Measurements from ENCODE around the gene GPD2.

The GPD2 gene

GRCh38 chr2:156464106-156464505, 27.9 kb downstream of the GPD2 start:
- H3K4me3 ChIP-seq (ENCODE audit: insufficient read depth in 1 of 2, low read depth in 1 of 2, low read length in 2 of 2), result peak overlapping the region in 1 of 2 experiments; percentile 27
- H2BK12ac ChIP-seq (ENCODE audit: low read length in 2 of 2), result no peak overlapping the region
- WGBS, result no CpG with 5 or more reads among the region's 1 CpG
- H3K4ac ChIP-seq (ENCODE audit: low read depth in 1 of 2, low read length in 2 of 2), result no peak overlapping the region
- no peak overlapping the region for H2BK15ac ChIP-seq (ENCODE audit: low read depth, poor library complexity, severe bottlenecking)
- H3K14ac ChIP-seq (ENCODE audit: low read length in 2 of 2), result no peak overlapping the region
- H4K91ac ChIP-seq (ENCODE audit: low read length), result no peak overlapping the region
- peaks cover 0 to 5% of the 10 kb centered on the region in 2 experiments for H3K36me3 ChIP-seq (ENCODE audit: control insufficient read depth in 1 of 2, insufficient read depth in 2 of 2, low read depth in 1 of 2, low read length in 2 of 2)
- peak overlapping the region; percentile 75 for H3K9ac ChIP-seq (ENCODE audit: low read length)
- H2AK5ac ChIP-seq (ENCODE audit: low read length, severe bottlenecking), result no peak overlapping the region
- no peak overlapping the region for H3K4me2 ChIP-seq (ENCODE audit: low read length, poor library complexity, severe bottlenecking)
- no peak overlapping the region for H2BK120ac ChIP-seq (ENCODE audit: low read depth, low read length)
- no peak overlapping the region for H2BK5ac ChIP-seq (ENCODE audit: low read depth, low read length, poor library complexity, severe bottlenecking)
- H3K79me1 ChIP-seq (replicated peaks; ENCODE audit: low read length, poor library complexity, severe bottlenecking), result peaks cover 27% of the 10 kb centered on the region
- H3K18ac ChIP-seq (ENCODE audit: low read depth in 1 of 2, low read length in 2 of 2), result no peak overlapping the region
- no peak overlapping the region for H3K27ac ChIP-seq (ENCODE audit: low read length, poor library complexity, severe bottlenecking)
- H3K4me1 ChIP-seq (ENCODE audit: control insufficient read depth, insufficient read depth, low read depth, low read length), result peaks cover 1% of the 10 kb centered on the region
- no peak overlapping the region for H2AFZ ChIP-seq (ENCODE audit: low read depth, low read length)
- DNase-seq, result no peak
- no peak overlapping the region for H4K8ac ChIP-seq (ENCODE audit: low read length)
- no peaks in the 10 kb centered on the region for H3K27me3 ChIP-seq (ENCODE audit: control insufficient read depth in 1 of 2, insufficient read depth in 1 of 2, low read length in 2 of 2)
- H3K9me3 ChIP-seq (ENCODE audit: control insufficient read depth, low read length), result no peaks in the 10 kb centered on the region
- no peak overlapping the region for H3K23ac ChIP-seq (ENCODE audit: low read length in 2 of 2)

DNA sequence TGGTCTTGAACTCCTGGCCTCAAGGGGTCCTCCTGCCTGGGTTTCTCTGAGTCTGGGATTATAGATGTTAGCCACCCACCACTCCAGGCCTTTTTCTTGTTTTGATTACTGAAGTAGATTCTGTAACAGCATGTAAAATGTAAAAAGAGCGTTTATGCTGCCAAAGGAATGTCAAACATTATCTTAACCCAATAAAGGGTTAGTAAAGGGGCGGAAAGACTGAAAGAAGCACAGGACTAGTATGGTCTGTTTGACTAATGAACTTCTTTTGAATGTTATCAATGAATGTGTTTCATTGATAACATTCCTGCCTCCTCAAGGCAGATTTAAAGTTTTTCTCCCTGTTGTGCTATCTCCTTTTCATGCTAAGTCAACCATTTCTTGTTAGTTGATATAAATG, 29.4 kb downstream of the GPD2 start:
- Histone ChIP-seq H2AK5ac (ENCODE audit: low read length, severe bottlenecking) (no peak overlapping the region), H4K8ac (ENCODE audit: low read length) (no peak overlapping the region), H3K27me3 (ENCODE audit: control insufficient read depth in 1 of 2, insufficient read depth in 1 of 2, low read length in 2 of 2) (no peaks in the 10 kb centered on the region), H4K91ac (ENCODE audit: low read length) (no peak overlapping the region), H3K18ac (ENCODE audit: low read depth in 1 of 2, low read length in 2 of 2) (no peak overlapping the region), H3K9ac (ENCODE audit: low read length) (peak overlapping the region; percentile 1), H3K23ac (ENCODE audit: low read length in 2 of 2) (no peak overlapping the region), H3K4ac (ENCODE audit: low read depth in 1 of 2, low read length in 2 of 2) (no peak overlapping the region), H3K14ac (ENCODE audit: low read length in 2 of 2) (no peak overlapping the region), H3K4me3 (ENCODE audit: insufficient read depth in 1 of 2, low read depth in 1 of 2, low read length in 2 of 2) (no peak overlapping the region), H2BK120ac (ENCODE audit: low read depth, low read length) (no peak overlapping the region), H3K4me1 (ENCODE audit: control insufficient read depth, insufficient read depth, low read depth, low read length) (no peaks in the 10 kb centered on the region), H3K9me3 (ENCODE audit: control insufficient read depth, low read length) (no peaks in the 10 kb centered on the region), H3K4me2 (ENCODE audit: low read length, poor library complexity, severe bottlenecking) (no peak overlapping the region), H2AFZ (ENCODE audit: low read depth, low read length) (no peak overlapping the region), H3K79me1 (replicated peaks; ENCODE audit: low read length, poor library complexity, severe bottlenecking) (peaks cover 25% of the 10 kb centered on the region), H3K36me3 (ENCODE audit: control insufficient read depth in 1 of 2, insufficient read depth in 2 of 2, low read depth in 1 of 2, low read length in 2 of 2) (peaks cover 0 to 5% of the 10 kb centered on the region in 2 experiments), H2BK5ac (ENCODE audit: low read depth, low read length, poor library complexity, severe bottlenecking) (no peak overlapping the region), H2BK12ac (ENCODE audit: low read length in 2 of 2) (no peak overlapping the region), H3K27ac (ENCODE audit: low read length, poor library complexity, severe bottlenecking) (no peak overlapping the region), H2BK15ac (ENCODE audit: low read depth, poor library complexity, severe bottlenecking) (no peak overlapping the region)
- 86% methylated on average over 1 of the region's 2 CpGs for WGBS
- no peak for DNase-seq

- Histone ChIP-seq H3K9ac (ENCODE audit: low read length) (peak overlapping the region; percentile 85), H2BK15ac (ENCODE audit: low read depth, poor library complexity, severe bottlenecking) (no peak overlapping the region), H4K91ac (ENCODE audit: low read length) (no peak overlapping the region), H3K4me3 (ENCODE audit: insufficient read depth in 1 of 2, low read depth in 1 of 2, low read length in 2 of 2) (peak overlapping the region in 1 of 2 experiments; percentile 69), H3K4me2 (ENCODE audit: low read length, poor library complexity, severe bottlenecking) (no peak overlapping the region), H2AK5ac (ENCODE audit: low read length, severe bottlenecking) (no peak overlapping the region), H3K79me1 (replicated peaks; ENCODE audit: low read length, poor library complexity, severe bottlenecking) (peaks cover 26% of the 10 kb centered on the region), H2AFZ (ENCODE audit: low read depth, low read length) (no peak overlapping the region), H3K23ac (ENCODE audit: low read length in 2 of 2) (no peak overlapping the region), H3K9me3 (ENCODE audit: control insufficient read depth, low read length) (no peaks in the 10 kb centered on the region), H4K8ac (ENCODE audit: low read length) (peak overlapping the region; percentile 82), H2BK5ac (ENCODE audit: low read depth, low read length, poor library complexity, severe bottlenecking) (no peak overlapping the region), H3K14ac (ENCODE audit: low read length in 2 of 2) (no peak overlapping the region), H3K4ac (ENCODE audit: low read depth in 1 of 2, low read length in 2 of 2) (no peak overlapping the region), H3K27me3 (ENCODE audit: control insufficient read depth in 1 of 2, insufficient read depth in 1 of 2, low read length in 2 of 2) (no peaks in the 10 kb centered on the region), H3K4me1 (ENCODE audit: control insufficient read depth, insufficient read depth, low read depth, low read length) (no peaks in the 10 kb centered on the region), H2BK12ac (ENCODE audit: low read length in 2 of 2) (no peak overlapping the region), H3K18ac (ENCODE audit: low read depth in 1 of 2, low read length in 2 of 2) (no peak overlapping the region), H2BK120ac (ENCODE audit: low read depth, low read length) (no peak overlapping the region), H3K36me3 (ENCODE audit: control insufficient read depth in 1 of 2, insufficient read depth in 2 of 2, low read depth in 1 of 2, low read length in 2 of 2) (peaks cover 0 to 5% of the 10 kb centered on the region in 2 experiments), H3K27ac (ENCODE audit: low read length, poor library complexity, severe bottlenecking) (no peak overlapping the region)
- 39% methylated on average over 1 of the region's 3 CpGs for WGBS
- no peak for DNase-seq
Measured at GRCh38 chr2:156466739-156467405, 30.7 kb downstream of the GPD2 start.

DNA sequence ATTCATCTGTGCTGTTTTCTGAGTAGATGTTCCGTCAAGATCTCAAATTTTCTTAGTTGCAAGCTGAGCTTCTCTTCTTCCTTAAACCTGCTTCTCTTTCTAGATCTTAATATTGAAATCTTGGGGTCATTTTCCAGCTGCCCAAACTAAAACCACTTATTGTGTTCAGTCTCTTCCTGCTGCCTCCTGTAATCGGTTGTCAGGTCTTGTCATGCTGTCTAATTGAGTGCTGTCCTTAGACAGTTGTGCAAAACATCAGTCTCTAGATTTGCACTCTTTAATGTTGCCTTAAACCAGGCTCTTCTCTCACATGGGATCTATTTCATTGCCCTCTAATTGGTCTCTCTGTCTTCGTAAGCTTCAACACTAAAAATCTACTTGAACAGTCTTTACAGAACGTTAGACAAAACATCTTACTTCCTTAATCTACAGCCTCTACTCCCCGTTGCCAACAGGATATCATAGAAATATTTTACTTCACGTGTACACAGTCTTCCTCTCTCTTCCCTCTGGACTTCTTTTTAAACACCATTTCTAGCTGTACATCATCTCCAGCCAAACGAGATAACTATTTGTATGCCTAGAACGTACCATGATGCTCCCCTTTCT, 34.9 kb downstream of the GPD2 start:
- no peak overlapping the region for H3K4me3 ChIP-seq (ENCODE audit: insufficient read depth in 1 of 2, low read depth in 1 of 2, low read length in 2 of 2)
- H3K9me3 ChIP-seq (ENCODE audit: control insufficient read depth, low read length), result no peaks in the 10 kb centered on the region
- DNase-seq, result no peak
- H2BK5ac ChIP-seq (ENCODE audit: low read depth, low read length, poor library complexity, severe bottlenecking), result no peak overlapping the region
- H3K18ac ChIP-seq (ENCODE audit: low read depth in 1 of 2, low read length in 2 of 2), result no peak overlapping the region
- no peak overlapping the region for H3K4me2 ChIP-seq (ENCODE audit: low read length, poor library complexity, severe bottlenecking)
- H2BK120ac ChIP-seq (ENCODE audit: low read depth, low read length), result no peak overlapping the region
- H2AK5ac ChIP-seq (ENCODE audit: low read length, severe bottlenecking), result no peak overlapping the region
- no peak overlapping the region for H3K9ac ChIP-seq (ENCODE audit: low read length)
- no peaks in the 10 kb centered on the region for H3K4me1 ChIP-seq (ENCODE audit: control insufficient read depth, insufficient read depth, low read depth, low read length)
- no peaks in the 10 kb centered on the region for H3K27me3 ChIP-seq (ENCODE audit: control insufficient read depth in 1 of 2, insufficient read depth in 1 of 2, low read length in 2 of 2)
- peaks cover 27% of the 10 kb centered on the region for H3K79me1 ChIP-seq (replicated peaks; ENCODE audit: low read length, poor library complexity, severe bottlenecking)
- no peak overlapping the region for H4K91ac ChIP-seq (ENCODE audit: low read length)
- H2BK12ac ChIP-seq (ENCODE audit: low read length in 2 of 2), result no peak overlapping the region
- no peak overlapping the region for H4K8ac ChIP-seq (ENCODE audit: low read length)
- no peak overlapping the region for H3K27ac ChIP-seq (ENCODE audit: low read length, poor library complexity, severe bottlenecking)
- no peak overlapping the region for H2BK15ac ChIP-seq (ENCODE audit: low read depth, poor library complexity, severe bottlenecking)
- WGBS, result 87% methylated on average over 8 of the region's 8 CpGs
- H3K23ac ChIP-seq (ENCODE audit: low read length in 2 of 2), result no peak overlapping the region
- H3K14ac ChIP-seq (ENCODE audit: low read length in 2 of 2), result no peak overlapping the region
- no peak overlapping the region for H2AFZ ChIP-seq (ENCODE audit: low read depth, low read length)
- H3K4ac ChIP-seq (ENCODE audit: low read depth in 1 of 2, low read length in 2 of 2), result no peak overlapping the region
- H3K36me3 ChIP-seq (ENCODE audit: control insufficient read depth in 1 of 2, insufficient read depth in 2 of 2, low read depth in 1 of 2, low read length in 2 of 2), result no peaks in the 10 kb centered on the region

Measured in mesenchymal stem cell (in vitro differentiated cells and primary cell).